Measurements from ENCODE around the gene DLGAP1. TPM values are rescaled to one million over a fixed set of nuclear protein-coding genes. Genes with fewer than 3 reads are reported as not detected.

Gene DLGAP1
- total and polyA plus RNA-seq, 2 of the 4 experiments (the other 2 are of a cell fraction) = under 0.01 to 0.09 TPM

DNA sequence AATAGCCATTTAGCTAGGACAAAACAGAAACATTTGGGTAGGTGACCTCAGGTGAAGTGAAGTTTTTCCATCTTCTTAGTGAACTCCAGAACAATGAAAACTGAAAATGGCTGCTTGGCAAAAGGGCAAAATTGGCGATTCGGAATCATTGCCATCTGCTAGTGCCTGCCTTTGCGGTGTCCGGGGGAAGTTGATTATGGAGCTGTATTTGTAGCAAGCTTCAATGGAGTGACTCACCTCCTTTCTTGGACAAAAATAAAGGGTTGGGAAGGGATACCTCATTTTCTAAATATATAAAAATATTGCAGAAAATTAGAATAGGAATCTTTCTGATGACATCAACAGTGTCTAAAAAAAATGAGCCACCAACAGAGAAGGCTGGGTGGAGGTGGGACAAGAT, 544.6 kb downstream of the DLGAP1 start:
- no peak overlapping the region for H2AK9ac ChIP-seq (replicated peaks; ENCODE audit: low read depth, low read length, poor library complexity)
- H3K27me3 ChIP-seq (ENCODE audit: control insufficient read depth, insufficient read depth, low read length) = no peaks in the 10 kb centered on the region
- intact Hi-C loops (cut with micrococcal nuclease) (no loop called here), in situ Hi-C loops (cut with MboI; ENCODE audit: low sequenced_read_pairs) (no loop called here), dilution Hi-C loops (cut with HindIII; ENCODE audit: low sequenced_read_pairs, unreplicated experiment) (no loop called here)
- H3K79me1 ChIP-seq (ENCODE audit: low read depth in 1 of 2, low read length in 2 of 2) = no peaks in the 10 kb centered on the region
- H4K5ac ChIP-seq (ENCODE audit: low read depth, low read length) = no peak overlapping the region
- no peak overlapping the region for H4K91ac ChIP-seq (ENCODE audit: insufficient read depth, low read depth, low read length)
- no peak overlapping the region for H3K23ac ChIP-seq (ENCODE audit: low read depth, low read length)
- H3K4me1 ChIP-seq (ENCODE audit: control insufficient read depth, insufficient read depth, low read length) = peaks cover 3% of the 10 kb centered on the region; the same call in 1 of the 2 replicates
- no peak overlapping the region for H3K4me3 ChIP-seq (ENCODE audit: insufficient read depth, low read depth, low read length)
- H3K18ac ChIP-seq (ENCODE audit: low read depth, low read length) = no peak overlapping the region
- H3K4ac ChIP-seq (ENCODE audit: low read depth, low read length) = no peak overlapping the region
- H4K20me1 ChIP-seq (ENCODE audit: insufficient read depth, low read length) = no peaks in the 10 kb centered on the region
- ChIA-PET POLR2A (ENCODE audit: unreplicated experiment) (no interaction called here), CTCF (interaction anchor here (0.5 kb wide), 1 partner anchor 207 kb away, joined by 3 read pairs; no protein-coding TSS in a partner anchor)
- H2AFZ ChIP-seq (replicated peaks; ENCODE audit: low read length, poor library complexity) = no peak overlapping the region
- DNase-seq (peak; percentile 68), ATAC-seq (ENCODE audit: low read depth) (peak; percentile 35; the same call in 1 of the 2 replicates)
- no CpG with 5 or more reads among the region's 4 CpGs for WGBS, 2 experiments (ENCODE audit: extremely low coverage in 2 of 2, insufficient read length in 1 of 2)
- H3K56ac ChIP-seq (ENCODE audit: extremely low read depth, insufficient read depth, low read length) = no peak overlapping the region
- no peaks in the 10 kb centered on the region for H3K36me3 ChIP-seq (ENCODE audit: control insufficient read depth, insufficient read depth, low read length)
- BruUV-seq (replicated peaks) = no TSS peak
- no peaks in the 10 kb centered on the region for H3K9me3 ChIP-seq (ENCODE audit: control insufficient read depth, insufficient read depth, low read length)
- TF ChIP-seq, protein P1, sequence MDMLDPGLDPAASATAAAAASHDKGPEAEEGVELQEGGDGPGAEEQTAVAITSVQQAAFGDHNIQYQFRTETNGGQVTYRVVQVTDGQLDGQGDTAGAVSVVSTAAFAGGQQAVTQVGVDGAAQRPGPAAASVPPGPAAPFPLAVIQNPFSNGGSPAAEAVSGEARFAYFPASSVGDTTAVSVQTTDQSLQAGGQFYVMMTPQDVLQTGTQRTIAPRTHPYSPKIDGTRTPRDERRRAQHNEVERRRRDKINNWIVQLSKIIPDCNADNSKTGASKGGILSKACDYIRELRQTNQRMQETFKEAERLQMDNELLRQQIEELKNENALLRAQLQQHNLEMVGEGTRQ (IDR thresholded peaks at IDR 0.05; ENCODE audit: low read depth, low read length) = no peak
- TF ChIP-seq POLR2A (IDR thresholded peaks at IDR 0.05; ENCODE audit: low read depth, low read length) = no peak
- no peak for TF ChIP-seq MAFK (IDR thresholded peaks at IDR 0.05; ENCODE audit: low read depth, low read length)
- TF ChIP-seq CEBPB (IDR thresholded peaks at IDR 0.05; ENCODE audit: low read depth, low read length) = no peak
- TF ChIP-seq, protein P2, sequence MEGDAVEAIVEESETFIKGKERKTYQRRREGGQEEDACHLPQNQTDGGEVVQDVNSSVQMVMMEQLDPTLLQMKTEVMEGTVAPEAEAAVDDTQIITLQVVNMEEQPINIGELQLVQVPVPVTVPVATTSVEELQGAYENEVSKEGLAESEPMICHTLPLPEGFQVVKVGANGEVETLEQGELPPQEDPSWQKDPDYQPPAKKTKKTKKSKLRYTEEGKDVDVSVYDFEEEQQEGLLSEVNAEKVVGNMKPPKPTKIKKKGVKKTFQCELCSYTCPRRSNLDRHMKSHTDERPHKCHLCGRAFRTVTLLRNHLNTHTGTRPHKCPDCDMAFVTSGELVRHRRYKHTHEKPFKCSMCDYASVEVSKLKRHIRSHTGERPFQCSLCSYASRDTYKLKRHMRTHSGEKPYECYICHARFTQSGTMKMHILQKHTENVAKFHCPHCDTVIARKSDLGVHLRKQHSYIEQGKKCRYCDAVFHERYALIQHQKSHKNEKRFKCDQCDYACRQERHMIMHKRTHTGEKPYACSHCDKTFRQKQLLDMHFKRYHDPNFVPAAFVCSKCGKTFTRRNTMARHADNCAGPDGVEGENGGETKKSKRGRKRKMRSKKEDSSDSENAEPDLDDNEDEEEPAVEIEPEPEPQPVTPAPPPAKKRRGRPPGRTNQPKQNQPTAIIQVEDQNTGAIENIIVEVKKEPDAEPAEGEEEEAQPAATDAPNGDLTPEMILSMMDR (conservative IDR thresholded peaks at IDR 0.05; ENCODE audit: low read depth, low read length) = no peak
- TF ChIP-seq SMC3 (IDR thresholded peaks at IDR 0.05; ENCODE audit: low read depth, low read length) = no peak
- TF ChIP-seq RAD21 (IDR thresholded peaks at IDR 0.05; ENCODE audit: low read length) = no peak
- no peak for TF ChIP-seq NFE2L2 (IDR thresholded peaks at IDR 0.05; ENCODE audit: low read depth, low read length)
- TF ChIP-seq RCOR1 (IDR thresholded peaks at IDR 0.05; ENCODE audit: insufficient replicate concordance, low read length) = no peak
- TF ChIP-seq CHD1 (IDR thresholded peaks at IDR 0.05; ENCODE audit: low read depth, low read length) = no peak
- TF ChIP-seq MAZ (IDR thresholded peaks at IDR 0.05; ENCODE audit: borderline replicate concordance, low read depth, low read length) = no peak
- H2BK120ac ChIP-seq (ENCODE audit: low read depth, low read length) = no peak overlapping the region
- no peak overlapping the region for H2BK20ac ChIP-seq (ENCODE audit: low read depth, low read length)
- no peak overlapping the region for H2BK15ac ChIP-seq (ENCODE audit: low read depth, low read length)
- no peak overlapping the region for H3K27ac ChIP-seq (ENCODE audit: insufficient read depth, low read length)
- no peak overlapping the region for H3K14ac ChIP-seq (replicated peaks; ENCODE audit: low read depth, low read length)
- no peaks in the 10 kb centered on the region for H3K9me1 ChIP-seq (ENCODE audit: insufficient read depth, low read length)
- no peak overlapping the region for H2BK5ac ChIP-seq (ENCODE audit: low read depth, low read length, poor library complexity, severe bottlenecking)
- H2AK5ac ChIP-seq (ENCODE audit: low read depth, low read length) = no peak overlapping the region
- H3K9ac ChIP-seq (ENCODE audit: low read depth, low read length) = no peak overlapping the region
- H4K8ac ChIP-seq (ENCODE audit: low read depth in 2 of 2, low read length in 2 of 2) = no peak overlapping the region
- no peak overlapping the region for H3K4me2 ChIP-seq (ENCODE audit: low read depth, low read length)
